C4-2B (cell line): ENCODE results near the gene ZNF136.

Experiments used
- H3K27ac ChIP-seq: fragments of 450-650 bp; 2 replicates; pipeline ENCODE4 v1.5.1; 2017
- CTCF ChIP-seq: fragments of 450-650 bp; conservative IDR thresholded peaks from 2 replicates; pipeline ENCODE4 v1.5.1; 2017; ENCODE audit warnings: mild to moderate bottlenecking
- ZFX ChIP-seq: fragments of 450-650 bp; IDR thresholded peaks from 2 replicates; pipeline ENCODE4 v1.6.1; 2017

Gene ZNF136

GRCh38 chr19:12156223-12157058 is 6.5 kb upstream of the ZNF136 start, which contains the start of gene ZNF625:
ZNF625 (minus strand) TSS chr19:12156734; CDS start chr19:12156558, 176 bp downstream.
- peak within 1 kb of the TSS; percentile 32; the same call in 1 of the 2 replicates for H3K27ac ChIP-seq

GRCh38 chr19:12159773-12160414 is 3.0 kb upstream of the ZNF136 start:
- no peak for TF ChIP-seq CTCF
- TF ChIP-seq ZFX = no peak
- no peak overlapping the region for H3K27ac ChIP-seq

More at GRCh38 chr19:12156223-12157058, 6.5 kb upstream of the ZNF136 start, which contains the start of gene ZNF625:
- no peak for TF ChIP-seq ZFX

- H3K27ac ChIP-seq = peak overlapping the region; percentile 79
- TF ChIP-seq ZFX = no peak
These were observed 399 bp upstream of the ZNF136 start for GRCh38 chr19:12162513-12162881.

GRCh38 chr19:12163826-12164225 is 930 bp downstream of the ZNF136 start:
- H3K27ac ChIP-seq = peak overlapping the region; percentile 79; the same call in 1 of the 2 replicates
- no peak for TF ChIP-seq ZFX
- no peak for TF ChIP-seq CTCF

GRCh38 chr19:12166626-12167025 is 3.7 kb downstream of the ZNF136 start:
- TF ChIP-seq CTCF (no peak), ZFX (no peak)
- H3K27ac ChIP-seq = no peak overlapping the region

GRCh38 chr19:12180377-12180776 is 17.5 kb downstream of the ZNF136 start:
- TF ChIP-seq CTCF = no peak
- TF ChIP-seq ZFX = no peak
- no peak overlapping the region for H3K27ac ChIP-seq

- H3K27ac ChIP-seq = no peak overlapping the region
- TF ChIP-seq ZFX = no peak
- TF ChIP-seq CTCF = no peak
These were observed 24.7 kb downstream of the ZNF136 start for GRCh38 chr19:12187625-12188024.
